Measurements from ENCODE around the gene DRC3.
"Not testable (repeated sequence)": the region's sequence is repeated elsewhere in the genome, so short reads cannot be mapped to it uniquely, and the experiment has no call there.

Gene DRC3

GRCh38 chr17:17972126-17972951 lies at the start of gene DRC3, which contains the start of gene TOM1L2:
Gene DRC3 (plus strand): TSS chr17:17972862. CDS start chr17:17977599, 4,737 bp downstream.
Gene TOM1L2 (minus strand): TSS chr17:17972400. CDS start chr17:17972313, 87 bp downstream.
- DNase-seq (ENCODE audit: low spot score): peak; percentile 100

- DNase-seq (ENCODE audit: low spot score): no peak
Observed at GRCh38 chr17:17924131-17924856, 48.4 kb upstream of the DRC3 start.

- DNase-seq (ENCODE audit: low spot score): no peak
Observed at GRCh38 chr17:17924857-17925250, 47.8 kb upstream of the DRC3 start.

GRCh38 chr17:17926036-17926435 lies 46.6 kb upstream of the DRC3 start:
- DNase-seq (ENCODE audit: low spot score): no peak

- no peak for DNase-seq (ENCODE audit: low spot score)
Observed at GRCh38 chr17:17926840-17927449, 45.7 kb upstream of the DRC3 start.

GRCh38 chr17:17928398-17929287 lies 44.0 kb upstream of the DRC3 start:
- DNase-seq (ENCODE audit: low spot score): no peak

GRCh38 chr17:17929655-17930380 lies 42.8 kb upstream of the DRC3 start:
- DNase-seq (ENCODE audit: low spot score): no peak

GRCh38 chr17:17930674-17931073 lies 42.0 kb upstream of the DRC3 start:
- DNase-seq (ENCODE audit: low spot score): no peak

- no peak for DNase-seq (ENCODE audit: low spot score)
Observed at GRCh38 chr17:17931159-17931558, 41.5 kb upstream of the DRC3 start.

GRCh38 chr17:17933775-17934174 lies 38.9 kb upstream of the DRC3 start:
- DNase-seq (ENCODE audit: low spot score): no peak

- DNase-seq (ENCODE audit: low spot score): no peak
Observed at GRCh38 chr17:17934214-17934613, 38.4 kb upstream of the DRC3 start.

- DNase-seq (ENCODE audit: low spot score): no peak
Observed at GRCh38 chr17:17934806-17935205, 37.9 kb upstream of the DRC3 start.

GRCh38 chr17:17935321-17936271 lies 37.1 kb upstream of the DRC3 start:
- peak; percentile 87 for DNase-seq (ENCODE audit: low spot score)

- no peak for DNase-seq (ENCODE audit: low spot score)
Observed at GRCh38 chr17:17937201-17937853, 35.3 kb upstream of the DRC3 start.

- no peak for DNase-seq (ENCODE audit: low spot score)
Observed at GRCh38 chr17:17937958-17938357, 34.7 kb upstream of the DRC3 start.

- DNase-seq (ENCODE audit: low spot score): no peak
Observed at GRCh38 chr17:17938388-17939107, 34.1 kb upstream of the DRC3 start.

GRCh38 chr17:17939941-17940340 lies 32.7 kb upstream of the DRC3 start:
- DNase-seq (ENCODE audit: low spot score): not testable (repeated sequence)

GRCh38 chr17:17940441-17940911 lies 32.2 kb upstream of the DRC3 start:
- no peak for DNase-seq (ENCODE audit: low spot score)

GRCh38 chr17:17941015-17941414 lies 31.6 kb upstream of the DRC3 start:
- DNase-seq (ENCODE audit: low spot score): no peak
